GF-D8 (cell line): ENCODE measurements around the gene POLD2.

Experiments
- DNase-seq: peaks from one replicate; lab custom pipeline; 2025; lab: John Stamatoyannopoulos, UW

POLD2 gene

DNA sequence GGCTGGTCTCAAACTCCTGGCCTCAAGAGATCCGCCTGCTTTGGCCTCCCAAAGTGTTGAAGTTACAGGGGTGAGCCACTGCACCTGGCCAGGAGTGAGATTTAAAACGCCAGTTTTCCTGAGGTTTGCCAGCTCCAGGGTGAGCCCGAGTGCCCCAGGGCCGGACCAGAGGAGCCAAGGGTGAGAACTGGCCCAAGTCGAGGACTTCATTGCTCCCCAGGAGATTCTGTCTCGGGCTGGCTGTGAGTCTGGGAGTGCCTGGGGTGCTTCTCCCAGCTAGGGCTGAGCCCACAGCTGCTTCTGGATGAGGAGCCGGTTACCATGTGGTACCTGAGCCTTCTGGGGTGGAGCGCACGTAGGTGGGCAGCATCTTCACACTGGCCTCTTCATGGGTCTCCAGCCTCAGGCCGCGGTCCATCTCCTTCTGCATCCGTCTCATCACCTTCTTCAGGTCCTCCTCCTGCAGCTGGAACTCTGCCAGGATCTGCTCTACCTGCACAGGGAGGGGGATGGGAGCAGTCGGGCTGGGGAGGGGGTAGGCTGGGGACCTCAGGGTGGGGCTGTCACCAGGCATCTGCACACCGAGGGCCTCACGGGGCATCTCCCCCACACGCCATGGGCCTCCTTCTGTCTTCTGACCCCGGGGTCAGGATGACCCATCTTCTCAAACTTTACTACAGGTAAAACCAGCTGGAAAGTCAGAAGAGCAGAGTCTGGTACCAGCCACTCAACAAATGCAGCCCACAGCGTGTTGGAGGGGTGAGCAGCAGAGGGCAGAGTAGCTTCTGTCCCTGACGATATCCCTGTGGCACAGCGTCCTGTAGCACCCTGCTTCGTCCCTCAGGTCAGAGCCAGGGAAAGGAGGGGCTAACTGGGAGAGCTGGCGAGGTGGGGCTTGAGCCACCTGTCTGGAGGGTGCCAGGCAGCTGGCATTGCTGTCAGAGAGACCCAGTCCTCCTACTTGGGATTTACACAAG lies 29.9 kb upstream of the POLD2 start:
- DNase-seq: no peak

DNA sequence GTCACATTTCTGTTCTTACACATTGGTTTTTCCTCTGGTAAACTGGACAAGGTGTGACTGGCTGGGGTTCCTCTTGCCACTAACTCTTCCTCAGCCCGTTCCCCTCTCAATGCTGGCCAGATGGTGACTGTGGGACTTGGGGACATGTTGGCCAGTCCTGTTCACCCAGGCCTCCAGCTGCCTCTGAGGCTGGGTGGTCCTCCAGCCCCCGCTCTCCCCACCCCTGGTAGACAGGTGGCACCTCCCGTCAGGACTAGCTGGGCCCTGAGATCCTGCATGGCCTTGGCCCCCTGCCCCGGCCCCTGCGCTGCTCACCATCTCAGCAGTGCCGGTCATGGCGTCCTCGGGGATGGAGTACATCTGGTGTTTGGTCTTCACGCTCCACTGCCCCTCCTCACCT lies 28.6 kb upstream of the POLD2 start:
- DNase-seq: no peak

DNA sequence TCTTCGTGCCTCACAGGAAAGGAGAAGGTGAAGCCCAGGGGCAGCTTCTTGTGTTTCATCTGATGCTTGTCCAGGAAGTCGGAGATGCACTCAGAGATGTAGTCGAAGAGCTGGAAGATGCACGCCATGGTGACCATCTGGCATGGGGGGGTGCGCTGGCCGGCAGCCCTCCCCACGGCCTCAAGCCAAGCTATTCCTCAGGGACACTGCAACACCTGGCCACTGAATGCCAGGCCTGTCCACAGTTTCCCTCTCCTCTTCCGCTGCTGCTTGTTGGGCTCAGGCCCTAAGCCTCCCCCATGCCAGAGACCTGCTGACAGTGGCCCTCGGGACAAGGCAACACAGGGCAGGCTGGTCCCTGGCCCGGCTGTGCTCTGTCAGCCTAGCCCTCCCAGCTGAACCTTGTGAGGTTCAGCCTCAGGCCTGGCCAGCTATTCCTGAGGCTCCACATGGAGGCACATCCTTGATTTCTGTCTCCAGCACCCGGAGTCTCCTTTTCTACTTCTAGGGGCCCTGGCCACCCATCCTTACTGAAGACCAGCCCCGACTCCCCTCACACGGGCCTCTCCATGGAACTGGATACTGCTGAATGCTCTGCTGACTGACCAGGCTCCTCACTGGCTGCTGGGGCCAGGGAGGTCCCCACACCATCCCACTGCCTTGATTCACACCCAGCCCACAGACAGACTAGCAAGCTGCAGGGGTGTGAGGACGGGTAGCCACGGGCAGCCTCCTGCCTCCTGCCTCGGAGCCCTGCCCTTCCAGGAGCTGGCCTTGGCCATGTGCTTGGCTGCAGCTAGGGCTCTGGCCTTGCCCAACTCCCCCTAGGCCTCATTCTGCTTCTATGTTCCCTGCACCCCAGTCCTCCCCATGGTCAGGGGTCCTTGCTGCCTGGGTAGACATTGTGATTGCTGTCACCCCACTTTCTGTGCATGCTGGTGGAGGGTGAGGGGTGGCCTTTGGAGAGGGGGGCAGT lies 27.9 kb upstream of the POLD2 start:
- DNase-seq: no peak

DNA sequence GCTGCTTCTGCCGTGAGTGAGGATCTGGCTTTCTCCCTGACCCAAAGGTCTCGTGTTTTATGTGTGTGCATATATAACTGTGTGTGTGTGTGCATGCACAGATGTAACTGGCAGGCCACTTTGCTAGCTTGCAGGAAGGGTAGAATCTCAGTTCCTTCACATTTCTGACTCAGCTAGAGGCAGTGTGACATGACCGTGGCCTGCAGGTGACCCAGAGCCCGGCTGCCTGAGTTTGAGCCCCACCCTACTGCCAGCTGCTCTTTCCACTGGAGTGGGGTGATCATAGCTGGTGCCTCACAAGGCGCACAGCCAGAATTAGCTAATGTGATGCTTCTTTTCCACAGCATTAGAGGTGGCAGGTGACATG lies 27.1 kb upstream of the POLD2 start:
- no peak for DNase-seq

DNA sequence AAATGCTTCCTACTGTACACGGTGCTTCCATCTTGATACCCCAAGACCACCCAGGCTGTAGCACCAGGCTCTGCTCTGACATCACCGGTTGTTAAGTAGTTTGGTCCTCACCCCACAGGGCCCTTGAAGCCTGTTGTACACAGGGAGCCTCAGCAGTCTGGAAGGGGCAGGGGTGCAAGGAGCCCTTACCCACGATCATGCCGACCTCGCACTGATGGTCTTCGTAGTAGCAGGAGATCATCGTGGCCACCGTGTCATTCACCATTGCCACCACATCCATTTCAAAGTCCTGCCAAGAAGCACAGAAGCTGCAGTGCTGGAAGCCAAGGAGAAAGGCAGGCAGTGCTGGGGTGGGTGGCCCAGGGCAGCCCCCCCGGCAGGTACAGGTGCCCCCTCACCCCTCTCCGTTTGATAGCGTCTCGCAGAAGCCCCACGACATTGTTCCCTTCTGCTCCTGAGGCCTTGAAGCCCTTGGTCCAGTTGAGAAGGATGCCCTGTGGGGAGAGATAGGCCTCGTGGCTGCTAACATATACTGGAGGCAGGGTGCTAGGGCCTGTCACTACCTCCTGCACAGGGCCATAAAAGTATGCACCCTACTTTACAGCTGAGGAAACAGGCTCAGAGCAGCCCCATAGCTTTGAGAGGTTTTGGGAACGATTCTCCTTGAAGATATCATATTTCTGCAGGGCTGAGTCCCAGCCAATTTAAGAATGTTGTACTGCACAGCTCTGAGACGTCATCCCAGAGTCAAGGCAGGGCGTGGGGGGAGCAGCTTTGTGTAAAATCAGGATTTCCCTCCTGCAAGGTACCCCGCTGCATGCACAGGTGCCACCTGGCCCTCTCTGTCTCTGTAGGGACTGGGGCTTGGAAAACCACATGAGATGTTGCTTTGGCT lies 26.5 kb upstream of the POLD2 start:
- DNase-seq: no peak

DNA sequence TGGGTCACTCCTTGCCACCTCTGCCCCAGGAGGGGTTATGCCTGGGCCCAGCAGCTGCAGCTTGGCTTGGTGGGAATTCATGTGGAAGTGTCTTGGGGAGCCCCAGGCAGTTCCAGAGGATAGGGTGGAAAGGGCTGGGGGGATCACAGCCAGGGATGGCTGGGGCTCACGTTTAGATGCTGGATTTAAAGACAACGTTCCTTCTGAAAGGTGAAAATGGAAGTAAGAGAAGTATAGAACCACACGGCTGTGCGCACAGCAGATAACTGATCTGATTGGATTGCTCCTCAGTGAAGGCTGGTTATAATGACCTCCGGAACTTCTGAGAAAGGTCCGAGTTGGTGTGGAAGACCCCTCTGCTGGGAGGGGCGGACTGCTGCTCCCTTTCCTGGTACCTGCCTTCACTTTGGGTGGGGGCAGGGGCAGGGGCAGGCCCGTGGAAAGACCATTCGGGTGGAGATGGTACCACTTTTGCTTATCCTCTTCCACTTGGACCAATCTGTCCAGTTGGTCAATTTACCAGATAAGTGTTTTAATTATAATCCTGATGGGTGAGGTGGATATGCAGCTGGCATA lies 25.7 kb upstream of the POLD2 start:
- no peak for DNase-seq

DNA sequence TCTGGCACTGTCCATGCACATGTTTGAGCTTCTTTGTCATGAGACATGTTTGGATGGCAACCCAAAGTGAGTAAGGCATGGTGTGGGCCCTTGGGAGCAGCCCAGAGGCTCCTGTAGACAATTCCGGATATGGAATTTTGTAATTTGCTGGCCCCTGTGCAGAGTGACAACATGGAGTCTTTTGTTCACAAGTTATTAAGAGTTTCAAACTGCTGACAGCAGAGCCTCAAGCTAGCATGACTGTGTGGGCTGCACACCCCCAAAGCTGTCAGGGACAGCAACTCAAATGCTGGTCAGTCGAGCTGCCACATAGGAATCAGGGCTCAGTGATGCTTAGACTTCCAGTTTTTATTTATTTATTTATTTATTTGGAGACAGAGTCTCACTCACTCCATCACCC lies 24.8 kb upstream of the POLD2 start:
- no peak for DNase-seq

DNA sequence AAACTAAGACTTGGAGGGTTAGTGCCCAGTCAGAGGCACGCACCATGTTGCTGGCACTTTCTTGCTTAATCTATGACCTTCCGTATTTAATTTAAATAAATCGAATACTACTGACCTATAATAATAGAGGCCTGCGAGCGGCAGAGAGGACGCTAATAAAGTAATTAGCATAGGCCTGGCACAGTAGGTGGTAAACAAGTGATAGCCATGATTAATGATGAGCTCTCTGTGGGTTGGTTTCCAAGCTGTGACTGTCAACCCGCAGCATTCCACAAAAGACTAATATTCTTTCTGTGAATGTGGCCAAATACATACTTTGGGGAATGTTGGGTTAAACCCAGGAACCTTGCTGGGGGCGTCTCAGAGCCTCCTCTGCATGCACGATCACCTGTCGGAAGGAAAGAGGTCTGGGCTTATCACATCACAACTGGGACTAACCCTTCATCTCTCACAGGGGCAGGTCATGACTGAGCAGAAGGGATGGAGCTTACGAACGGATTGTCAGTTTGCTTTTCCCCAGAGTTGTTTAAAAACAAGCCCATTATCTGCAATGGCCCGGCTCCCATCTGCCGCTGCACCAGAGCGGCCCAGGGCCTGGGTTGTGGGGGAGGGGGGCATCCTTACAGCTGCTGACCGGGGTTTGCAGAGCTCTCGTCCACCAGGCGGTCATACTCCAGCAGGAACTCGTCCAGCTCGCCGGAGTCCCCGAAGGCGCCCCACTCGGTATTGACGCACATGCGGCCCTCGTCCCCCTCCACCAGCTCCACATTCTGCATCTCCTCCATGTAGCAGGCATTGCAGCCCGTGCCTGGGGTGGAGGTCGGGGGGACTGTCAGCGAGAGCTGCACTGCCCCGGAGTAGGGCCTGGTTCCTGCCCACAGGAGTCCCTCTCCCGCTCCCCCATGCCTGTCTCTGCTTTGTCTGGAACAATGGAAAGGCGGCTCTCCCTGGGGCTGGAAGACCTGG lies 24.0 kb upstream of the POLD2 start:
- no peak for DNase-seq

DNA sequence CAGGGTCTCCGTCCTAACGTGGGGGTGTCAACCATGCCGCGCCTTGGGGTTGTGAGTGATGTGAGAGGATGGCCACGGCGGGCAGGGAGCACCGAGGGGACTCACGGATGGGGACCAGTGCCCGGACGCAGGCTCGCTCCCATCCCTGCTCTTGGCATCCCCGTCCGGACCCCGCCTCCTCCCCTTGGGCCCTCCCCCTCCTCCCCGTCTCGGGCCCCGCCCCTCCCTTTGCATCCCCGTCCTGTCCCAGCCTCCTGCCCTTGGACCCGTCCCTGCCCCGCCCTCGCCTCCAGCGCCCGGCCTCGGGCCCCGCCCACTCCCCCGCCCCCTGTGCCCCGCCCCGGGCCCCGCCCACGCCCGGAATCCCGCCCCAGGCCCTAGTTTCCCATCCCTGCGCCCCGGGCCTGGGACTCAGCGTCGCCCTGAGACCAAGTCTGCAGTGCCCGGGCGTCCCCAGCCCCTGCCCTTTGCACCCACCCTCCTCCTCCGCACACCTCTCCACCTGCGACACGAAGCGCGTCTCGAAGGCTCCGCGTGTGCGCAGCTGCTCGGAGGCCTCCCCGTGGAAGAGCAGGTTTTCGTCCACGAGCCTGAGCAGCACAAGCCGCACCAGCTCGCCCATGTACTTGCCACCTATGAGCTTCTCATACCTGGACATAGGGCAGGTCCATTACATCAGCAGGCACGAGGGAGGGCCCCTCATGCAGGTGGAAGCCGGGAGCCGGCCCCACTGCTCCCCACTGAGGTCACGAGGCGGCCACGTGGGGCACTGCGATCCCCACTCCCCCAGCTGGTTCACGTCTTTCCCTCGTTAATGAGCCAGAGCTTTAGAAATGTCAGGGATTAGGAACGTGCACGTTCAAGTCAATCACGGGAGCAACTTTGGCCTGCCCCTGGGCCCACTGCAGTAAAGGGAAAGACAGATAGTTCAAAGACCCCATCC lies 22.9 kb upstream of the POLD2 start:
- no peak for DNase-seq

DNA sequence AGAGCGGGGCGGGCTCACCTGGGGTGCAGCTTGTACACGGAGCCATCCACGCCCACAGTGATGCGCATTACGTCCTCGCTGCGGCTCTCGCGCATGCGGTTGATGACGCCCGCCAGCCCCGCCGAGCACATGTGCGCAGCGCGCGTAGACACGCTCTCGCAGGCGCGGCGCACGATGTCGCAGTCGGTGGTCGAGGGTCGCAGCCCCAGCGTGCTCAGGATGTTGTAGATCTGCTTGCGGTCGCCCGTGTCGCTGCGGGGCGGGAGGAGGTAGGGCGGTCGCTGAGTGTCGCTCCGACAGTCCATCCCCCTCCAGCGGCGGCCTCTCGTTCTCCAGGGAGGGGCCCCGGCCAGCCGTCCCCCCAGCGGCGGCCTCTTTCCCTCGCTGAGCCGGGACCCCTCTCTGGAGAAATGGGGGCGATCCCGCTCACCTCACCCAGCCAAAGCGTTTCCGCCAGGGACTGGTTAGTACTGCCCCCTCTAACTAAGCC lies 22.2 kb upstream of the POLD2 start:
- DNase-seq: no peak

DNA sequence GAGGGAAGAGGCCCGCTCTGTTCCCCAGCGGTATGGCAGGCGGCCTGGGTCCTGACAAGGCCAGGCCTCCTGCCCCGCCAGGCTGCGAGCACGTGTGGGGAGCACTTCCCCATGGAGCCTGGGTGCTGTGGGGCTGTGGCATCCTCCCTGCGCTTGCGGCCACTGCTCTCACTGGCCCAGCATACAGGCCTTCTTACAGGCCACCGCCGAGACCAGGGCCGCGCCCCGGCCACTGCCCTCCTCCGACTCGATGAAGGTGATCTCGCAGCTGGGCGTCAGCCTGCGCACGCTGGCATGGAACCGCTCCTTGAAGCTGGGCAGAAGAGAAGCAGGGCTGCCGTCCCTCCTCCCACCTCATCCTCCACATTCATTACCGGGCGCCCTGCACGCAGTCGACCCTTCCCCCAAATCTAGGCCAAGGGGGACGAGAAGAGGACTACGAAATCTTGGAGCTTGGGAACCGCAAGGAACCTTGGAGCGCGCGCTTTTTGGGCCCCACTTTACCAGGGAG lies 21.7 kb upstream of the POLD2 start:
- DNase-seq: no peak

DNA sequence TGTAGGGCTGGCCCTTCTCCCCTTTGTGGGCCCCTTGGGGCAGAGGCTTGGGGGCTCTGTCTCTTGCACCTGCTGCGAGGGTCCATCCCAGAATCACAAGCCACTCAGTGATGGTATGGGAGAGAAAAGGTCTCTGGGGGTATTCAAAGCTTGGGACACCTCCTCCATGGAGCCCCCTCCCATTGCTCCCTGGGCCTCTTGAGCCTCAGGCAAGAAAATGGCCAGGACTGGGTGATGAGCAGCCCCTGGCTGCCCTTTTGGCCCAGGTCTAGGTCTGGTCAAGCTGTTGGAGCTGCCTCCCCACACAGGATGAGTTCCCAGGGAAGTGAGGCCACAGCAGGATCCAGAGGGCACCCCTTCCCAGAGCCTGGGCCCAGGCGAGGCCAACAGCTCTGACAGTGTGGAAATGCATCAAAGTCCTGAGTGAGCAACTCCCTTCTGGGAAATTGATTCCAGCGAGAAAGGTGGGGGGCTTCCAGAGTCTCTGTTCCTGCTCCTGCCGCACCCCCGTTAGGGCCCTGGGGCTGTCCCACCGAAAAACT lies 21.1 kb upstream of the POLD2 start:
- no peak for DNase-seq

DNA sequence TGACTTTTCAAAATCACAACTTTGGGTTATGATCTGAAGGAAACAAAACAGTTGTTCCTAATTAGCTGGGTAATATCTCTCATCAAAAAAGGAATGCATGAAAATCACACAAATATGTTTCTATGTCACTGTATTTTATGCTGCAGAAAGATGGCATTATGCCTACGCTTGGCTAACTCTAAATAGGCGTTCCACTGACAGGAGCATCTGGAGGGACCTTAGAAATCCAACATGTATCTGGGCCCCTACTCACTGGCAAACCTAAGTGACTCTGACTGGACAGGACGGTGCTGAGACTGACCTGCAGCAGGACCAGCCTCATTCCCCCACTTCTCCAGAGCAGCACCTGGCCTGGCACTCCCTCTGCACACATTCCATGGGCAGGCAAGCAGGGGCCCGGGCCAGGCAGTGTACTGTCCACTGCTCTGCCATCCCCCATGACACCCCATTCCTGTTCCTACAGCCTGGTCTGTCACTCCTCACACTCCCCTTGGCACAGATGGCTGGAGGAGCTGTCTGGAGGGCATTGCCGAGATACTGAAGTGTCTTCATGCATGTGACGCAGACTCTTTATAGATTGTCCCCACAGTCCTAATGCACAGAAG lies 20.4 kb upstream of the POLD2 start:
- DNase-seq: no peak

DNA sequence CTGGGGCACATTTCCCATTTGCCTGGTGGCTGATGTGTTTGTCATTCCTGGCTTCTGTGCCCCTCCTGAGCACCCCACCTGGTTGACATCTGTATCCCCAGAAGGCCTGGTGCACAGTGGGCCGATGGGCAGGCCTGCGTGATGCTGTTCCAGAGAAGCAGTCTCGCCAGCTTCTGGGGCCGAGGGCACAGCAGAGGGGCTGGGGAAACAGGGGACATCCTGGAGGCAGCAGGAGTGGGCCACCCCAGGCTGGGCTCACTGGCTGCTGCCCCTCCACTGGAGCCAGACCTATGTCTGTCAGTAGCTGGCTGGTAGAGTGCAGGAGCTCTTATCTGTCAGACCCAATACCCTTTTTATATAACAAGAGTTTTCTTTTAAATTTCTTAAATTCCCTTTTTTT lies 18.7 kb upstream of the POLD2 start:
- DNase-seq: no peak

DNA sequence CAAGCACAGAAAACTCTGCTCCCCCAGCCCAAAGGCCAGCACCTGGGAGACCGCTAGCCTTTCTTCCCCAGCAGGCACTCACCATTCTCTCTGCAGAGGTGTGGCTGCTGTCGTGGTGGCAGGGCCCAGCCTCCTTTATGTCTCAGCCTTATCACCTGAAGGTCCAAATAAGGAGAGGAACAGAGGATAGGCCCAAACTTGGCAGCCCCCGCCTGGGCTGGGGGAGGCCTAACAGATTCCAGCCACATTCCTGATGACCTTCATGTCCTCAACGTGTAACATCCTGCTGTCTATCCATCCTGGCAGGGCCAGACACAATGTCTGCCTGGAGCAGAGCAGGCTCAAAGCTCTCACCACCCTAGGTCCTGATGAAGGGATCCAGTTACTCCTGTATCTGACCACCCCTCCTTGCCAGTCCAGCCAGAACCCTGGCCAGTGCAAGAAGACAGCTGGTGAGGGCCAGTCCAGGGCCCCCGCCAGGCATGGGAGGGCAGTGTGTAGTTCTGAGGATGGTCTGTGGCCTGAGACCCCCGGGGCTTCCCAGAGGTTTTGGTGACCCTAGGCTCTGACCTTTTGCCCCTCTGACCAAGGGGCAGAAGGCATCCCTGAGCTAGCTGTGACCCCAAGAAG lies 18.0 kb upstream of the POLD2 start, which contains the start of gene MYL7:
Gene MYL7 (minus strand): TSS at position 112 of the 630 bp plus-strand sequence. CDS start 27 bp downstream, at position 85.
- no peak for DNase-seq

DNA sequence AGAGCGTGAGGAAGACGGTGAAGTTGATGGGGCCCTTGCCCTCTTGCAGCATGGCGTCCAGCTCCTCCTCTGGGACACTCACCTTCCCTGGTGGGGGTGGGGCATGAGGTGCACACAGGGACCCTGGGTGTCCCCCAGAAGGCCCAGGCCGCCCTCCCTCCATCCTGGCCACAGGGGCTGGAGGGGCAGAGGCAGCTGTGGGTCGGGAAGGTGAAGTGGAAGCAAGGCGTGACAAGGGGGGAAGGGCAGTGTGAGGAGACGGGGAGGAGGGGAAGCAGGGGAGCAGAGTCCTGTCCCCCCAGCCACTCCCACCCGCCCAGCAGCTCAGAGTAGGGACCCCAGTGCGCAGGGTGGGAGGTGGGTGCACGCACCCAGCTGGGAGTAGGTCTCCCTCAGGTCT lies 17.0 kb upstream of the POLD2 start:
- DNase-seq: no peak

DNA sequence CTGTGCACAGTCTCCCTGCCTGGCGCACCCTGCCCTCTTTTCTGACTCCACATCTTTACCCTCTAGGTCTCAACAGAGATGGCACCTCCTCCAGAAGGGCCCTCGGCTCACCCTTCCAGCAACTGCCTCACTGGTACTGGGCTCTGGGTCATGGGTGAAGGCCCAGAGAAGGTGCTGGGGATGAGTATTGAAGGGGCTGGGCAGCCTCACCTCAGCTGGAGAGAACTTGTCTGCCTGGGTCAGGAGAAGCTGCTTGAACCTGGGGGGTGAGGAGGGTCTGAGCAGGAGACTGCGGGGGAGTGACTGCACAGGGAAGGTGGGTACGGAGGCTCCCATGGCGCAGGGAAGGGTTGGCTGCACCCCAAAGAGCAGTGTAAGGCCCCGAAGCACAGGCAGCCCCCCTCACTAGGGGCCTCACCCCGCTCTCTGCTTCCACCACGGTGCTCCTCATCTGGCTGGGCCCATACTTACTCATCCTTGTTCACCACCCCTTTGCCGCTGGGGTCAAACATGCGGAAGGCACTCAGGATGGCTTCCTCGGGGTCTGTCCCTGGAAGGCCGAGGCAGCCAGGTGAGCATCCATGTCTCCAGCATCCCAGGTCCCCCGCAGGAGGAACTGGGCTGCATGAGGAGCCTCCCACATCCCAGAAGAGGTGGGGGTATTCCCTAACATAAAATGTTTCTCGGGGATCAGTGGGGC lies 16.1 kb upstream of the POLD2 start:
- DNase-seq: no peak
